Stimulated activated CD8-positive, alpha-beta memory T cell treated with anti-CD3 and anti-CD28 coated beads, Interleukin-4, amount 100 ng/mL, for 4 hours (primary cell): ENCODE results near the gene TMCC2.

Source experiments
- DNase-seq, 2 donors: peaks; one replicate each; pipeline ENCODE4 v3.0.0-alpha.2; 2020; ENCODE audit warnings: low read depth in 2 of 2, low spot score in 1 of 2

The TMCC2 gene

GRCh38 chr1:205301842-205302588, 74.3 kb downstream of the TMCC2 start:
- DNase-seq = no peak

- no peak for DNase-seq
Observed at GRCh38 chr1:205303247-205303888, 75.6 kb downstream of the TMCC2 start.

- no peak for DNase-seq
Observed at GRCh38 chr1:205304046-205304694, 76.4 kb downstream of the TMCC2 start.

GRCh38 chr1:205304695-205305070, 76.9 kb downstream of the TMCC2 start:
- no peak for DNase-seq

- no peak for DNase-seq
Observed at GRCh38 chr1:205306929-205307566, 79.3 kb downstream of the TMCC2 start.

GRCh38 chr1:205309741-205310140, 82.0 kb downstream of the TMCC2 start:
- DNase-seq = no peak

- DNase-seq = no peak
Observed at GRCh38 chr1:205310976-205311704, 83.4 kb downstream of the TMCC2 start.

GRCh38 chr1:205312866-205313562, 85.3 kb downstream of the TMCC2 start:
- no peak for DNase-seq

- DNase-seq = no peak
Observed at GRCh38 chr1:205313563-205314308, 86.0 kb downstream of the TMCC2 start.

- DNase-seq = no peak
Observed at GRCh38 chr1:205315008-205315618, 87.4 kb downstream of the TMCC2 start.

GRCh38 chr1:205316161-205316566, 88.4 kb downstream of the TMCC2 start:
- no peak for DNase-seq

- no peak for DNase-seq
Observed at GRCh38 chr1:205317311-205317917, 89.7 kb downstream of the TMCC2 start.

GRCh38 chr1:205318231-205318991, 90.7 kb downstream of the TMCC2 start:
- no peak for DNase-seq

- no peak for DNase-seq
Observed at GRCh38 chr1:205319081-205320018, 91.6 kb downstream of the TMCC2 start.

- peak; percentile 53 to 72 for DNase-seq
Observed at GRCh38 chr1:205321162-205321958, 93.6 kb downstream of the TMCC2 start, which contains the start of gene NUAK2. NUAK2 (minus strand) TSS chr1:205321745; CDS start chr1:205321628, 117 bp downstream.

GRCh38 chr1:205321959-205322283, 94.2 kb downstream of the TMCC2 start:
- no peak for DNase-seq
